A673 (cell line): ENCODE results near the gene CHD5.

Source experiments
- CTCF ChIP-seq: fragments of 300-800, 200-600 bp; sonication (generic); conservative IDR thresholded peaks from 2 replicates; pipeline ENCODE4 v1.5.1; 2017; ENCODE audit warnings: low read depth, mild to moderate bottlenecking, antibody characterized with exemption, low read length, moderate library complexity, mixed read lengths
- EZH2 ChIP-seq: fragments of 200-600 bp; sonication (generic); IDR thresholded peaks from 2 replicates; pipeline ENCODE4 v1.6.1; 2017; ENCODE audit warnings: borderline replicate concordance, low read depth, mild to moderate bottlenecking, mixed read lengths, antibody characterized with exemption, low read length; ENCODE audit not compliant: poor library complexity, severe bottlenecking

- TF ChIP-seq CTCF (no peak), EZH2 (no peak)
Observed at GRCh38 chr1:6117624-6118023, 62.5 kb downstream of the CHD5 start.
